Fibroblast of lung (primary cell): ENCODE results near the gene CACNA1A. TPM values are rescaled to one million over a fixed set of nuclear protein-coding genes. Genes with fewer than 3 reads are reported as not detected.
A peak's percentile ranks its signal among the peaks of the same experiment; 100 is the strongest.

ENCODE experiments used
- DNase-seq, 2 donors: peaks; one replicate each; pipeline versions ENCODE4 v3.0.0 to v3.0.0-alpha.2; 2010; ENCODE audit warnings: low read depth in 2 of 2
- H2AFZ ChIP-seq: 2 replicates; pipeline ENCODE4 v1.5.1; 2012; ENCODE audit warnings: low read length, control low read depth, inconsistent platforms
- H3K27ac ChIP-seq: 2 replicates; pipeline ENCODE4 v1.5.1; 2011; ENCODE audit warnings: low read length, control low read depth; ENCODE audit not compliant: insufficient read depth
- H3K27me3 ChIP-seq: 2 replicates; pipeline ENCODE4 v1.5.1; 2011; ENCODE audit warnings: mild to moderate bottlenecking, low read length; ENCODE audit not compliant: control insufficient read depth, insufficient read depth
- H3K36me3 ChIP-seq: 2 replicates; pipeline ENCODE4 v1.5.1; 2011; ENCODE audit warnings: low read length; ENCODE audit not compliant: control insufficient read depth, insufficient read depth
- H3K4me1 ChIP-seq: 2 replicates; pipeline ENCODE4 v1.5.1; 2011; ENCODE audit warnings: low read length; ENCODE audit not compliant: control insufficient read depth, insufficient read depth; ENCODE audit errors: extremely low read depth
- H3K4me2 ChIP-seq: 2 replicates; pipeline ENCODE4 v1.5.1; 2011; ENCODE audit warnings: low read length, control low read depth; ENCODE audit not compliant: insufficient read depth; ENCODE audit errors: extremely low read depth
- H3K4me3 ChIP-seq, 4 experiments: fragments of 200-600 bp in 1 of 4; sonication (generic) in 1 of 4; replicated peaks in 1 of 4; 2 replicates each; pipeline ENCODE4 v1.5.1; 2011 to 2016; ENCODE audit warnings: low read length in 4 of 4, low read depth in 3 of 4, mild to moderate bottlenecking in 3 of 4, control low read depth in 2 of 4, inconsistent platforms in 1 of 4, mixed read lengths in 1 of 4; ENCODE audit not compliant: insufficient read depth in 1 of 4; ENCODE audit errors: control extremely low read depth in 1 of 4
- H3K79me2 ChIP-seq: 2 replicates; pipeline ENCODE4 v1.5.1; 2012; ENCODE audit warnings: mild to moderate bottlenecking, low read length, inconsistent platforms; ENCODE audit not compliant: control insufficient read depth, insufficient read depth
- H3K9ac ChIP-seq: 2 replicates; pipeline ENCODE4 v1.5.1; 2011; ENCODE audit warnings: mild to moderate bottlenecking, low read length, control low read depth; ENCODE audit not compliant: insufficient read depth
- H3K9me3 ChIP-seq: 2 replicates; pipeline ENCODE4 v1.5.1; 2012; ENCODE audit warnings: low read depth, low read length; ENCODE audit not compliant: control insufficient read depth, insufficient read depth
- H4K20me1 ChIP-seq: 2 replicates; pipeline ENCODE4 v1.5.1; 2011; ENCODE audit warnings: low read length; ENCODE audit not compliant: control insufficient read depth, insufficient read depth; ENCODE audit errors: extremely low read depth
- CTCF ChIP-seq, 2 donors: IDR thresholded peaks in 1 of 2; conservative IDR thresholded peaks in 1 of 2; 1 replicate in 1 of 2; 2 replicates in 1 of 2; pipeline ENCODE4 v1.5.1; 2011 to 2012; ENCODE audit warnings: low read length in 2 of 2, control low read depth in 1 of 2, inconsistent platforms in 1 of 2, low read depth in 1 of 2, mild to moderate bottlenecking in 1 of 2
- EZH2 ChIP-seq: IDR thresholded peaks from 2 replicates; pipeline ENCODE4 v1.5.1; 2012; ENCODE audit warnings: low read length, control low read depth, mild to moderate bottlenecking; ENCODE audit errors: missing control alignments
- polyA plus RNA-seq, 2 donors: library from polyadenylated mRNA; depleted of rRNA in 1 of 2; stranded (reverse) in 1 of 2; unstranded in 1 of 2; fragments of >200 nt; gene quantifications; 2 replicates each; pipeline ENCODE4 v1.2.1, GENCODE V29; 2011 to 2012; ENCODE audit warnings: missing spikeins in 1 of 2
- total RNA-seq: library from RNA; depleted of rRNA; stranded (reverse); fragments of >200 nt; gene quantifications from 2 replicates; pipeline ENCODE4 v1.2.1, GENCODE V29; 2014

Gene CACNA1A
- total and polyA plus RNA-seq, 2 donors (not counting 1 experiment from before 2014, with no cell fraction given): 0.96 to 9.7 TPM

- no peaks in the 10 kb centered on the region for H3K27me3 ChIP-seq
- TF ChIP-seq EZH2: no peak
- no peak for TF ChIP-seq CTCF (conservative IDR thresholded peaks at IDR 0.05 in 1 of 2, IDR thresholded peaks at IDR 0.05 in 1 of 2; ENCODE audit: low read depth in 1 of 2, low read length in 2 of 2)
Observed at GRCh38 chr19:13300421-13301030, 205.8 kb downstream of the CACNA1A start.

GRCh38 chr19:13299838-13300237, 206.4 kb downstream of the CACNA1A start:
- H3K79me2 ChIP-seq: no peaks in the 10 kb centered on the region
- no peak overlapping the region for H3K9ac ChIP-seq
- no peaks in the 10 kb centered on the region for H3K36me3 ChIP-seq
- H3K4me1 ChIP-seq: no peaks in the 10 kb centered on the region
- H2AFZ ChIP-seq: no peak overlapping the region
- no peak overlapping the region for H3K4me3 ChIP-seq
- H3K27me3 ChIP-seq: no peaks in the 10 kb centered on the region
- DNase-seq: no peak
- TF ChIP-seq CTCF (conservative IDR thresholded peaks at IDR 0.05 in 1 of 2, IDR thresholded peaks at IDR 0.05 in 1 of 2; ENCODE audit: low read depth in 1 of 2, low read length in 2 of 2): no peak
- TF ChIP-seq EZH2: no peak
- no peak overlapping the region for H3K27ac ChIP-seq
- no peak overlapping the region for H3K4me2 ChIP-seq
- no peaks in the 10 kb centered on the region for H3K9me3 ChIP-seq
- no peaks in the 10 kb centered on the region for H4K20me1 ChIP-seq

More at GRCh38 chr19:13300421-13301030, 205.8 kb downstream of the CACNA1A start:
- no peak overlapping the region for H2AFZ ChIP-seq
- no peak for DNase-seq
- no peaks in the 10 kb centered on the region for H4K20me1 ChIP-seq
- H3K79me2 ChIP-seq: no peaks in the 10 kb centered on the region
- no peaks in the 10 kb centered on the region for H3K9me3 ChIP-seq
- no peaks in the 10 kb centered on the region for H3K4me1 ChIP-seq
- H3K4me2 ChIP-seq: no peak overlapping the region
- H3K36me3 ChIP-seq: no peaks in the 10 kb centered on the region
- H3K4me3 ChIP-seq: no peak overlapping the region
- no peak overlapping the region for H3K9ac ChIP-seq
- no peak overlapping the region for H3K27ac ChIP-seq

- TF ChIP-seq EZH2 (no peak), CTCF (conservative IDR thresholded peaks at IDR 0.05 in 1 of 2, IDR thresholded peaks at IDR 0.05 in 1 of 2; ENCODE audit: low read depth in 1 of 2, low read length in 2 of 2) (no peak)
- Histone ChIP-seq H3K27me3 (no peaks in the 10 kb centered on the region), H2AFZ (no peak overlapping the region)
Observed at GRCh38 chr19:13298565-13299481, 207.5 kb downstream of the CACNA1A start.

More at GRCh38 chr19:13298565-13299481, 207.5 kb downstream of the CACNA1A start:
- Histone ChIP-seq H3K4me1 (no peaks in the 10 kb centered on the region), H3K9ac (no peak overlapping the region), H3K27ac (no peak overlapping the region), H3K4me2 (no peak overlapping the region), H4K20me1 (no peaks in the 10 kb centered on the region), H3K4me3 (peak overlapping the region in 1 of 4 experiments; percentile 20), H3K79me2 (no peaks in the 10 kb centered on the region), H3K36me3 (no peaks in the 10 kb centered on the region), H3K9me3 (no peaks in the 10 kb centered on the region)
- DNase-seq: no peak
